HG03196 (cell line): Measurements from ENCODE around the gene BOD1L2.

Experiments used
- ATAC-seq: cut with Tn5 transposase; IDR thresholded peaks from one replicate; pipeline ENCODE4 v1.9.1; 2021; ENCODE audit not compliant: unreplicated experiment

The BOD1L2 gene

DNA sequence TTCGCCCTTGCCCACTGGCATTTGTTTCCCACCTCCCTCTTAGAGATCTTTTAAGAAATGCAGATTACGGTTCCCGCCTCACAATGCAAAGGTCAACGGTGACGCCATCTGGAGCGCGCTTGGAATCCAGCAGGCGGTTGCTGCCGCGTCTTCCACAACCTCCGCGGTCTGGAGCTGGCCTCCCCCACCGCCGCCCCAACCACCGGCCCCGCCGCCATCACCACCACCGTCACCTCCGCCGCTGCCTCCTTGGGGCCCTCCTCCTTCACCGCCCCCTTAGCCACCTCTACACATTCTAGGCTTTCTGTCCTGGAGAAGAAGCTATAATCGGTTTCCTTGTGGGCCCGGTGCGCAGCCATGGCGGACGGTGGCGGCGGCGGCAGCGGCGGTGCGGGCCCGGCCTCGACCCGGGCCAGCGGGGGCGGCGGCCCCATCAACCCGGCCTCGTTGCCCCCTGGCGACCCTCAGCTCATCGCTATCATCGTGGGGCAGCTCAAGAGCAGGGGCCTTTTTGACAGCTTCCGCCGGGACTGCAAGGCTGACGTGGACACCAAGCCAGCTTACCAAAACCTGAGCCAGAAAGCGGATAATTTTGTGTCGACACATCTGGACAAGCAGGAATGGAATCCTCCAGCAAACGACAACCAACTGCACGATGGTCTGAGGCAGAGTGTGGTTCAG is at the start of gene BOD1L2:
BOD1L2 (plus strand) TSS at position 132 of the 681 bp plus-strand sequence; CDS start at position 358, 226 bp downstream.
- no peak for ATAC-seq

DNA sequence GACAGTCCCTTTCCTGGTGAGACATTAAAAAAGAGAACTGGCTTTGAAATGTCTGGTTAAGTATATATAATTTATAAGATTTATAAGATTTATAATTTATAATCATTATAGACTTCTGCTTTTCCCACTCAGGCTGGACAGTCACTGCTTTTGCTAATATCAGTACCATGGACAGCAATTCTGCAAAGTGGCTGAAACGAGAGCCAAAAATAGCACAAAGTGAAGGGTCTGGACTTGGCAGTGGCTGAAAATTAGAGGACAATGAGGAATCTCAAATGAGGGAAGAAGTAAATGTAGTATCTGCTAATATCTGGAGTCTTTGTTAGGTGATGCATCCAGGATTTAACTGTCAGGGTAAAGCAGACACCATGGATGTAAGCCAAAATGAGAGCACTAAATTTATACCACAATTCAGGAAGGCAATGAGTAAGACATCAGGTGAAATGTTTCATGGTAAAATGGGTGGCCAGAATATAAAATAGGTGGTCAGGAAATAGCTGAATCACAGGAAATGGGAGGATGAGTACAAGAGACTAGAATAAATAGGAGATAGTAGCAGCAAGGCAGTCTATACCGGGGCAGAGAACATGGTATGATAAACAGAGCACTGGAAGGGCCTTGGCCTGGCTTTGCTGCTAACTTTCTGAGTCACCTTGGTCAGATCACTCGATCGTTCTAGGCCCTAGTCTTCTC is 39.6 kb upstream of the BOD1L2 start:
- ATAC-seq: no peak

DNA sequence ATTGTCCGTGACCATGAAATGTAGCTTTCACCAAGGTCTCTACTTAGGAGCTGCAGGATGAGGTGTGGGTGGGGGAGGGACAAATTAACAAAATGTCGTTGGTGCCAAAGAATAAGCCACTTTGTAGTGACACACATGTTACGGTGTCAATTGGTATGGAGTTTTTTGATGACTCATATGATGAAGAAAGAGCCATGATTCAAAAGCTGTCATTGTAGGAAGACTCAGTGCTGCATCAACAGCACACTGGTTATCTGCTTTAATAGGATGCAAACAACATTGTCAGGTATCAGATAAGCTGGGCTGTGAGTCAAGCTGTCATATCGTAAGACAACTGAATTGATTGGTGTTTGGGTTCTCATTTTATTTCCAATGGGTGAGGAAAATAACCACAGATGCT is 36.6 kb upstream of the BOD1L2 start:
- ATAC-seq: no peak

DNA sequence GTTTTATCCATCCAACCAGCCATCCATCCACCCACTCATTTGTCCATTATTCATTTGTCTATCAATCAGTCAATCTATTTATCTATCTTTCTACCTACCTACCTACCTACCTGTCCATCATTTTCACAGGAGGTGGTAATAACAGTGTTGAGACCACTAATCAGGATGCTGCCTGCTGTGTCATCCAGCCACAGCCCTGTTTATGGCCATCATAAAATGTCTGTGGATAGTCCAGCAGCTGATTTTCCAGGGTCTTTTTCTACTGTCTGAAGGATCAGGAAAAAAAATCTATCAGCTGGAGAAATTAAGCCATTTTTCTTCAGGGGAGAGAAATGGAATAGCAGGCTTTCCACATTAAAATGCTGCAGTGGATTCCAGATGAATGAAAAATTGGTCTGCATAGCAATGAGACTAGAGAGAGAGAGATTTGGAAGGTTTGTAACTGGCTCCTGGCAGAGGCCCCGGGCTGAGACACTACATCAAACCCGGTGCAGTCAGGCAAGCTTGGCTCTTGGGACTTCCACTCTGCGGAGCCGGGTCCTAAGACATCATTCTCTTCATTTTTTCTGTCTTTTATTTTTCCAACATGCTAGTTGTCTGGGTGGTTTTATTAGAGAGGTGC is 33.0 kb upstream of the BOD1L2 start:
- ATAC-seq: no peak

DNA sequence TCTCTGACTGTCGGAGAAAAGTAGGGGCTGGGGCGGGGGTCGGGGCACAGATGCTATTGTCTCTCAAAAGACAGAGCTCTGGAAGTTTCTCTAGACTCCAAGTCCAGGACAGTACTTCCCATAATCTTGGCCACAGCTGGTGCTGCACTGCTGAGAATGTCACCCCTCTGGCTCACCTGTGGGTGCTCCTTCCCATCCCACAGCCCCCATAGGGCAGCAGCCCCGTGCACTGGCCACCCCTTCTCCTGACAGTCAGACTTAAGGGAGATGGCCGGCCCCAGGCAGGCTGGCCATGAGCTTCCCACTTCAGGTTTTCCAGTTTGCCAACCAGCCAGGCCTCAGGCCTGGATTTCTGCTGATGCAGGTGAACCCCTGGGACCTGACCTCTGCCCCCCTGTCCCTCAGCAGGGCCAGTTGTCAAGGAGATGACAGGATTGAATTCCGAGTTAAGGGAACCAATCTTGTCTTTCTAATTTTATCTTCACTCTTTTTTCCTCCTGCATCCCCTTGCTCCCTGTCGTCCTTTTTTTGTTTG is 30.2 kb upstream of the BOD1L2 start:
- ATAC-seq: no peak

DNA sequence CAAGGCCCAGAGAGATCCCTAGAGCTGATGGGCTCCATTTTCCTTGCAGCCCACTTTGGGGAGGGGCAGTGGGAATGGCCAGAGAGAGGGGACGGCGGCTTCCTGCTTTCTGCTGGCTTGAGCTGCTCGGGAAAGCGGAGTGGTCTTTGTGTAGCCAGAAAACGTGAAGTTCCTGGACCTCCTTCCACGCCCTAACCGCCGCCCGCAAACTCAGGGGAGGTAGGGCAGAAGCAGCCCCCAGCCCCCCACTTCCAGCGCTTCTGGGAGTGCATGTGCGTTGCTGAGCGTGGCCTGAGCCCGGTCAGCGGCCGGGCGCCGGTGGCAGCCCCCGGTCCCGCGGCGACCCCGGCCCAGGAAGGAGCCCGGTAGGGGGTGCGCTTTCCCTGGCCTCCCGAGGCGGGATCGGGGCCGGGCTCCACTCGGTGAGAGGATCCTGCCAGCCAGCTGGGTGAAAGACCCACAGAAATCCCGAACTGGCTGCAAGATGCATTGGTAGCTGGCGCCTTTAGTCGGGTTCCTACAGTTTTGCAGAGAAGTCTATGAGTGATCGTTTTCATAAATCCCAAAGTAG is 25.3 kb upstream of the BOD1L2 start:
- no peak for ATAC-seq

DNA sequence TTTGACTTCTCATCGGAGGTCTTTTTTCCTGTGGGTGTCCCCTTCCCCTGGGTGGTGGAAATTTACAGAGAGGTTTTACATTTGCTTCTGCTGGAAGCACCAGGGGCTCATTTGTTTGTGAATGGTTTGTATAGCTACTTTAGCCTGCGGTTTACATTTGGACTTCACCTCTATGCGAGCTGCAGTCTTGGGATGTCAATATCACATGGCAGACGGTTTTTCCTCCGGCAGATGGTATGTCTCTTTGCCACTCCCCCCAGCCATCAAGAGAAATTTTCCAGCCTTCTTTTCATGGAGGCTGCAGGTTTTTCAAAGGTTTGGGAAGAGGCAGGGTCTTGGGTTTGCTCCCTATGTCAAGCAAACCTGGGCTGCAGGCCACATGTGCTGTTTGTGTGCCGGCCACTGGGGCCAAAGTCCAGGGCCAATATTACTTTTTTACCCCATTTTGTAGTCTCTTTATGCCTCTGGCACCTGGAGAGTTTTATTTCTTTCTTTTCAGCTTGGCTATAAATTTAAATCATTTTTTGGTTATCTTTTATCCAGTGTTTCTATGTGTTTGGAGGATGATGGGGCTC is 23.9 kb upstream of the BOD1L2 start:
- no peak for ATAC-seq

DNA sequence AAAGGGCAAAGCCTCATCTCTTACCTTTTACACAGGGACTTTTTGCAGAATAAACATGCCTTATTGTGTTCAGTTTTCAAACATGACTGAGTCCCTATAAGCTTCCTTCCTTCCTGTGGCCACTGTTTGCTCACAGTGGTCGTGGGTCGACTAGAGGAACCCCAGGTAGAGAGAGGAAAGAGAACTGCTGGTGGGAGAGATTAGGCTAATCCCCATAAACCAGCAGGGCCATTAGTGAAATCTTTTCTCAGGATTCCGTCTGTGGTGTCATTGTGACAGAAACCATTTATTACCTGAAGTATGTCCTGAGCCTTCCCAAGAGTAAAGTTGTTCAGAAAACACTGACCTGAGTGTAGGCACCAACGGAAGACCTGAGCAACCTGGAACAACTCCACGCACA is 21.3 kb upstream of the BOD1L2 start:
- ATAC-seq: no peak

DNA sequence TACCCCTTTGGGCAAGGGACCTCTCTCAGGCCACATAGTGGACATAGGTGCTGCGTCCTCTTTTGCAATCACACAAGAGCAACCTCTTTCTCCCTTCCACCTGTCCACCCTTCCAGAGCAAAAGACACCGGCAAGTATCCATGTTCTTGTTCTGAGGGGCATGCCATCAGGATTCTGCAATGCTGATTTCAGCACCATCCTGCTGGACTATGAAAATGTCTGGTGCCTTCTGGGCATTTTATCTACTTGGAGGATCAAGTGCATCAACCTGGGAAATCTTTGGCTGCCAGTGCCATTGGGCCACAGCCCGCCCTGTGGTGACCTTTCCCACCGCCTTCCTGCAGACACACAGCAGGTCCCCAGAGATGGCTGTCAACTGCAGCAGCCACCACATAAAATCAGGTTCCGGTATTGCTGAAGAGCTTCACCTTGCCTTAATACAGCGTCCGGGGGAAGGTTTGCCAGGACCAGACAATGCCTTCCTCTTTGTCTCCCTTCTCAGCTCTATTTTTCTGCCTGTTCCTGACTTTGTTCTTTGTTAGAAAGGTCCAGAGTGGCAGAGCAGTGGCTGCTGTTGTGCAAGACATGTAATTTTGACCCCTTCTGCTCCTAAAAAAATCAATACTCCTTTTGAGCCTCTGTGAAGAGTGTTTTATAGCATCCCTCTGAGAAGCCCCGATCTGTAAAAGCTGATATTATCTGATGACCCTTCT is 18.5 kb upstream of the BOD1L2 start:
- no peak for ATAC-seq

DNA sequence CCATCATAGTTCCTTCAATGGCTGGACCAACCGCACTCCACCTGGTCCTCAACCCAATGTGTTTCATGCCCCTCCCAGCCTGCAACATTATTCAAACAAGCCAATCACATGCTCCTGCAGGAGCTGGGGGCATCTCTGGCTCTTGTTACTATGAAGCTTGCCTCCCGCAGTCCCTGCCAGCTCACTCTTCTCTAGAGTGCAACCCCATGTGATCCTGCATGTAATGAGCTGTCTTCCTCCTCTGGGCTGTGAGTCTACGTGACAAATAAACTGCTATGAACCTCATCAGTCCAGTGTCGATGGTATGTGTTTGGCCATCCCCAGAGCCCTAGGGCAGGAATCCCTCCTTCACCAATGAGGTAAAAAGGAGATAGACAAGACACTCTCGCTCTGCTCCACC is 15.8 kb upstream of the BOD1L2 start:
- no peak for ATAC-seq

DNA sequence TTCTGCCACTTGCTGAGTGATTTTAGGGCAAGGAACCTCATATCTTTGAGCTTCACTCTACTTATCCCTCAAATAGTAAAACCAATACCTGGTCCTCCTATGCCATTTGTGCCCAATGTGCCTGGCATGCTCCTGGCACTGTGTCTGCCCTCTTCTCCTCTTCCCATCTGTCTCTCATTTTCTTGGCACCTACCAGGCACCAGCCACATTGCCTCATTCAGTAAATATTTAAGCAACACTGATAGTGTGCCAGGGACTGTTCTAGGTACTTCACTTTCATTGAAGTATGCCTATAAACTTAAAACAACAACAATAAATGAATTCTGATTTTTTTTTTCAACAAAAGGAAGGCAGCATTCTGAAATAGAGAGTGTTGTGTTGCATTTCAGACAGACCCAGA is 15.1 kb upstream of the BOD1L2 start:
- no peak for ATAC-seq

DNA sequence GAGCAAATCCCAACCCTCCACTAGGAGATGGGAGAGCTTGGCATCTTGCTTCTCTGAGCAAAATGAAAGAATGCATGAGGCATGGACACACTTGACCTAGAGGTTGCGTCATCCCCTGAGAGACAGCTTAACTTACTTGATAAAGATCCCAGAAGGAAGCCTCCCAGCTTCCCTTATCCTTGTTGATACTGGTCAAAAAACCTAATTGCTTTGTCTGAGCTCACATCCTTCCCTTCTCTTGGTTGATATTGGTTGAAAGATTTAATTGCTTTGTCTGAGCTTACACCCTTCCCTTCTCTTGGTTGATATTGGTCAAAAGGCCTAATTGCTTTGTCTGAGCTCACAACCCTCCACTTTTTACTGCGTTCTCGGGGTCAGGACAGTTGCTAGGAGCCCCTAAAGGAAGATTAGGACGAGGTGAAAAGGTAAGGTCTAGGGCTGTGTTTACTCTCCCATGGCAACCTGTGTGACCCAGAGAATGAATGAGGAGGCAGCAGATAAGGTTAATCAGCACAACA is 12.2 kb upstream of the BOD1L2 start:
- no peak for ATAC-seq

DNA sequence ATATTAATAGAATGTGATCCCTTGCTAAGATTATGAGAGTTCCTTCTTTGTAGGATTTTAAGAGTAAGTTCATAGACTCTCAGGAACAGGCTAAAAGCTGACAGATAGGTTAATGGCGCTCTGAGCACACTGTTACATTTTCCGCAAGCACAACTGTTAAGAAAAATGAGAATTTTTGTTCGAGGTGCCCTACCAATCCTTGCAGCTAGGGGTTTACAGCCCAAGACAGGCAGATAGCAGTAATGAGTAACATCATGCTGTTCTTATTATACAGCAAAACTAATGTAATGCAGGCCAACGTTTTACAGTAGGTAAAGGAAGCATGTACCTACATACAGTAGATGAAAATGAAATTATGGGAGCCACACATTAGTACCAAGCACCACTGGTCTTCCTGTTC is 11.2 kb upstream of the BOD1L2 start:
- no peak for ATAC-seq

DNA sequence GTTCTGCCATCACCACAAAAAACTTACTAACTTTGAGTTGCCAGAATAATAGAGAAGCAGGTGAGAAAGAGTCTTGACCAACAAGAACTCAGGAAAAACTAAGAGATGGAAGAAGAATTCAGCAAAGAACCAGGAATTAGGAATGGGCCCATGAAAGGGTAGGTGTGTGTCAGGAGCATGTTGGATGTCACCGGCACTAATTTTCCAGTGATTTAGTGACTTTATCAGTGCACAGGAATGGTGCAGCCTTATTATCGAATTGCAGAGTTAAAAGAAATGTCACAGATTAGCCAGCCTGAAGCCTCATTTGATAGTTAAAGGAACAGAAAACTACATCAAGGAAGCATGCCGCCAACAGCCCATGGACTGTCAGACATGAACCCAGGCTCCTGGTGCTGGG is 9.0 kb upstream of the BOD1L2 start:
- ATAC-seq: no peak

DNA sequence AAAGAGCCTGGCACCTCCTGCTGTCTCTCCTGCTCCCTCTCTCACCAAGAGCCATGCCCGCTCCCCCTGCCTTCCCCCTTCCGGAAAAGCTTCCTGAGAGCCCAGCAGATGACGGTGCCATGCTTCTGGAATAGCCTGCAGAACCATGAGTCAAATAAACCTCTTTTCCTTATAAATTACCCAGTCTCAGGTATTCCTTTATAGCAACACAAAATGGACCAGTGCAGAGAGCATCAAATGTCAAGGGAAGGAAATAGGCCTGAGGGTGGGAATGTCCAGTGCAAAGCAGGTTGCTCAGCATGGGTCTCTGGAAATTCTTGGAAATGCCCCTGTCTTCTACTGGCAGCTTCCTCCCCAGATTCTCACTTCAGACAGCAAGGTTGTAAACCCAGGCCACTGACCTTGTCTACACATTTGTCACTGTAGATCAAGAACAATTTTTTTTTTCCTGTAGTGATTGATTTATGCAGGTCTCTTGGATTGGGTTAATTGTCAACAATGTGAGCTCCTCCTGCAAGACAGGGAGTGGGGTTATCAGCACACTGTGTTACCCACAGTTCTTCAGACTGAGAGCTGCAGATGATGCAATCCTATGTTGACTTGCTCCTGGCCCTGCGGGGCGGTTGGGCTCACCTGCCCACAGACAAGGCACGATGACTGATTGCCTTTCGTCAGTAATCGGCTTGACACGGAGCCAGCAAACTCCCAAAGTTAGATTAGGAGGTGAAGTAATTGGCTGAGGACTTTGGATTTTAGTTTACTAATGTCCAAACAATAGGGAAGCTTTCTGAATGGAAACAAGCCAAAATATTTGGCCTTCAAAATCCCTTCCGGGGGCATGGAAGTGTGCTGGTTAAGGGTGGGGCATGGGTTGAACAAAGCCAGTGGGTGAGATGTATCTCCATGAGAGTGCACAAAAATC is 5.4 kb upstream of the BOD1L2 start:
- ATAC-seq: no peak

DNA sequence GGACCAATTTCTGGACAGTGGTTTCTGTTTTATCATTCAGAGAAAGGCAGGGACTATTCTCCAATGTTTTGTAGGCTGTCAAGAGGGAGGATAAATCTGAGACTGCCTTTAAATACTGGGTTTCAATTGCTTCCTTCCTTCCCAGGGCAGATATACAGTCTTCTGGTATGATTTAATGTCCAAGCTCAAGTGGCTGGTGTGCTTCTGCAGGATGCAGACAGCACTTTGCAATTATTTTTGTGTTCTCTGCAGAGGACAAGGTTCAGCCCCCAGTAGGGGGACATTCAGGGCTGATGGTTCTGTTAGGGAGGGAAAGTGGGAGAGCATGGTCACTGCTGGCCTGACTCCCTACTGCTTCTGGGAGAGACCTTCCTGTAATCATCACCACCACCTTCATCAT is 4.6 kb upstream of the BOD1L2 start:
- ATAC-seq: no peak

DNA sequence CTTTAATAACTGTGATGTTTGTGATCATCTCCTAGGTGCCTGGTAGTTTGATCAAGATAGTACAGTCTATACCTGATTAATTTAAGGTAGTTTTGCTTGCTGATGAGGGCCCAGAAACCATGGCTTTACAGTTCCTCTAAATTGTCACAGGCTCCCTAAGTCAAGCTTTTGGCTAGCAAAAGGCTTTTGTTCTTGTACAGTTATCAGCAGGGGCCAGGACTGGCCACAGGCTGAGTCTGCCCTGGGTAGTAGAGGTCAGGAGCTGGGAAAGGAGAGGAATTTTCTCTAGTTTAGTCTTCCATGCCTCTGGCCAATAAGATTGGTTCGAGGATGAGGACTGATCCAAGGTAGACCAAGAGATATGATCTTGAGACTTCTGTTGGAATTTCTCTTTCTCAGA is 3.6 kb upstream of the BOD1L2 start:
- ATAC-seq: no peak

DNA sequence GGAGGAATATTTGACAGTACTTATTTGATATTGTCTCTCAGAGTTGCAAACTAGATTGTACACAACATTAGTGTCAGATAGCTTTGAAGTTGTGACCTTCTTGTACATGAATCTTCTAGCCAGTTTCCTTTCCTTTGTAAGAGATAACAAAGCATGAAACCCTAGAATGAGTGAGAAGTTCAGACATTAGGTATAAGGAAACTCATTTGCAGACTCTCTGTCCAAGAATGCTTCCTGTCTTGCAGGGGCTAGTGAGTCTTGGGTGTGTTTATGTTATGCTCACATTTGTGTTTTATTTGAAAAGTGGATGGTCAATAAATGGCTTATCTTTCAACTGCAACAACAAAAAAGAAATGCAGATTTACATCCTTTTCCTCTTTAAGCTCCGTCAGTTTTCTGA is 1.4 kb downstream of the BOD1L2 start:
- no peak for ATAC-seq

DNA sequence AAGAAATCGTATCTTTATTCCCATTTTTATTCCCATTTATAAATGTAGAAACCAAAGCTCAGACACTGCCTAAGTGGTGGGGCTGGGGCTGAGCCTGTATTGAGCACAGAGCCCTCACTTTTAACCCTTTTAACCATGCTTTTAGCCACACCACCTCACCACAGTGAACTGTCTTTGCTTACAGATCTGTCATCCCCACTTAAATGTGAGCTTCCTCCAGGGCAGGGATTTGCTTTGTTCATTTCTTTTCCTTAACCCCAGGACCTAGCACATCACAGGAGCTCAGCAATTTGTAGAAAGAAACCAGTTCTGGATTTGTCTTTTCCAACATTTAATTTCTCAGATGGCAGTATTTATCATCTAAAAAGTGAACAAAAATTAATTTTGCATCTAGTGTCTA is 2.2 kb downstream of the BOD1L2 start:
- no peak for ATAC-seq

DNA sequence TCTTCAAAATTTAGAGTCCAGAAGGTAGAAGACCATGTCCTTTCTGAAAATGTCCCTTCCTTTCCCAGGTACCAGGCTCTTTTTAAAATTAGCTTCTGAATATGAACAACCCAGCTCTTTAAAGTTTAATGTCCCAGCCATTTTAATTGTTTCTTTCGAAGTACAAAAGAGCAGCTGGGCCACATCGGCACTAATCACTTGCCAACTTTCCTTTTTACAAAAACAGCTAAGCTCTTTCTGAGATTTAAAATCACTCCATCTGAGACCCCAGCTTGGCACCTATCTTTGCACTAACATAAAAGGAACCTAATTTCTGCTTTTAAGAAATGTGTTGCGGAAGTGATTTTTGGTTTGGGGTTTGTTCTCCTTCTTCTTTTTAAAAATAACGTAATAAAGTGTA is 2.6 kb downstream of the BOD1L2 start:
- no peak for ATAC-seq
